Brain microvascular endothelial cell (primary cell): ENCODE results near the gene DYNC1H1.
"Not testable (repeated sequence)": the region's sequence is repeated elsewhere in the genome, so short reads cannot be mapped to it uniquely, and the experiment has no call there.

ENCODE experiments used
- DNase-seq: peaks from one replicate; pipeline ENCODE4 v3.0.0-alpha.2; 2020
- H3K27ac ChIP-seq: fragments of 250-450 bp; sonication (Bioruptor Pico); 2 replicates; pipeline ENCODE4 v1.5.1; 2020; ENCODE audit warnings: mild to moderate bottlenecking, moderate library complexity
- H3K27me3 ChIP-seq: fragments of 250-450 bp; sonication (Bioruptor Pico); replicated peaks from 2 replicates; pipeline ENCODE4 v1.5.1; 2020; ENCODE audit warnings: mild to moderate bottlenecking
- H3K36me3 ChIP-seq: fragments of 250-450 bp; sonication (Bioruptor Pico); replicated peaks from 2 replicates; pipeline ENCODE4 v1.5.1; 2020; ENCODE audit warnings: mild to moderate bottlenecking
- H3K4me3 ChIP-seq: 2 replicates; pipeline ENCODE4 v1.5.1; 2011; ENCODE audit warnings: low read depth, mild to moderate bottlenecking, control low read depth, low read length, moderate library complexity
- in situ Hi-C: cut with HindIII; loops from 2 replicates; pipeline ENCODE4 v1.10.0; 2017; ENCODE audit warnings: low sequenced_read_pairs, low pct_ligation_motif_present
- TF ChIP-seq, protein P1 (sequence below): IDR thresholded peaks from 2 replicates; pipeline ENCODE4 v1.5.1; 2011; ENCODE audit warnings: low read depth, mild to moderate bottlenecking, moderate library complexity, low read length, control low read depth, inconsistent platforms; ENCODE audit errors: missing control alignments

Gene DYNC1H1

DNA sequence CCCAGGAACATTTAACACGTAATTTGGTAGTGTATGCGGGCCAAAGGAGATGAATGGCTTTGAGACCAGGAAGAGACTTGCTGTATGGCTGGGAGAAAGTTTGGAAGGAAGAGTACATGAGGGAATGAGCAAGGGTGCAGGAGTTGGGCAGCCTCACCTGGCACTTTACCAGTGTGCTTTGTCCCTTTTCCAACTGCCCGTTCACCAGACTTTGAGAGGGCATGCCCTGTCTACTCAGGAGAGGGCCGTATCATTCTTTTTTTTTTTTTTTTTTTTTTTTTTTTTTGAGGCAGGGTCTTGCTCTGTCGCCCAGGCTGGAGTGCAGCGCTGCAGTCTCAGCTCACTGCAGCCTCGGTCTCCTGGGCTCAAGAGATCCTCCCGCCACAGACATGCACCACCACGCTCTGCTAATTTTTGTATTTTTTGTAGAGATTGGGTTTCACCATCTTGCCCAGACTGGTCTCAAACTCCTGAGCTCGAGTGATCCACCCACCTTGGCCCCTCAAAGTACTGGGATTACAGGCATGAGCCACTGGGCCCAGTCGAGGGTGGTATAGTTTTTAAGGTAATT, 6.5 kb downstream of the DYNC1H1 start:
- H3K4me3 ChIP-seq, result no peak overlapping the region
- in situ Hi-C loops, result no loop called here
- H3K27ac ChIP-seq, result peak overlapping the region; percentile 92
- no peak for DNase-seq
- TF ChIP-seq, protein P1, sequence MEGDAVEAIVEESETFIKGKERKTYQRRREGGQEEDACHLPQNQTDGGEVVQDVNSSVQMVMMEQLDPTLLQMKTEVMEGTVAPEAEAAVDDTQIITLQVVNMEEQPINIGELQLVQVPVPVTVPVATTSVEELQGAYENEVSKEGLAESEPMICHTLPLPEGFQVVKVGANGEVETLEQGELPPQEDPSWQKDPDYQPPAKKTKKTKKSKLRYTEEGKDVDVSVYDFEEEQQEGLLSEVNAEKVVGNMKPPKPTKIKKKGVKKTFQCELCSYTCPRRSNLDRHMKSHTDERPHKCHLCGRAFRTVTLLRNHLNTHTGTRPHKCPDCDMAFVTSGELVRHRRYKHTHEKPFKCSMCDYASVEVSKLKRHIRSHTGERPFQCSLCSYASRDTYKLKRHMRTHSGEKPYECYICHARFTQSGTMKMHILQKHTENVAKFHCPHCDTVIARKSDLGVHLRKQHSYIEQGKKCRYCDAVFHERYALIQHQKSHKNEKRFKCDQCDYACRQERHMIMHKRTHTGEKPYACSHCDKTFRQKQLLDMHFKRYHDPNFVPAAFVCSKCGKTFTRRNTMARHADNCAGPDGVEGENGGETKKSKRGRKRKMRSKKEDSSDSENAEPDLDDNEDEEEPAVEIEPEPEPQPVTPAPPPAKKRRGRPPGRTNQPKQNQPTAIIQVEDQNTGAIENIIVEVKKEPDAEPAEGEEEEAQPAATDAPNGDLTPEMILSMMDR, result no peak
- H3K36me3 ChIP-seq, result peaks cover 10% of the 10 kb centered on the region
- no peaks in the 10 kb centered on the region for H3K27me3 ChIP-seq

GRCh38 chr14:101971458-101971857, 7.1 kb downstream of the DYNC1H1 start:
- H3K27me3 ChIP-seq, in situ Hi-C loops, H3K4me3 ChIP-seq, DNase-seq: not testable (repeated sequence)
- H3K36me3 ChIP-seq, result peaks cover 14% of the 10 kb centered on the region
- H3K27ac ChIP-seq, result peak overlapping the region; percentile 92

GRCh38 chr14:101972126-101972866, 7.9 kb downstream of the DYNC1H1 start:
- DNase-seq, result peak; percentile 100
- H3K27ac ChIP-seq, result peak overlapping the region; percentile 92
- in situ Hi-C loops, result no loop called here
- TF ChIP-seq, protein P1, result no peak
- H3K36me3 ChIP-seq, result peaks cover 18% of the 10 kb centered on the region
- H3K4me3 ChIP-seq, result peak overlapping the region; percentile 25
- H3K27me3 ChIP-seq, result no peaks in the 10 kb centered on the region

DNA sequence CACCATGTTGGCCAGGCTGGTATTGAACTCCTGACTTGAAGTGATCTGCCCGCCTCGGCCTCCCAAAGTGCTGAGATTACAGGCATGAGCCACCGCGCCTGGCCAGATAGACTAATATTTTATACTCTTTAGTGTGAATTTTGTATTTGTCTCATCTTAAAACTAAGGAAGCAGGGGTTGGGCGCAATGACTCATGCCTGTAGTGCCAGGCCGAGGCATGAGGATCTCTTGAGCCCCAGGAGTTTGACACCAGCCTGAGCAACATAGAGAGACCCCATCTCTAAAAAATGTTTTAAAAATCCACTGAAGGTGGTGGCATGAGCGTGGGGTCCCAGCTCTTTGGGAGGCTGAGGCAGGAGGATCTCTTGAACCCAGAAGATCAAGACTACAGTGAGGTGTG, 9.0 kb downstream of the DYNC1H1 start:
- Histone ChIP-seq H3K4me3 (no peak overlapping the region), H3K27me3 (no peaks in the 10 kb centered on the region), H3K36me3 (peaks cover 28% of the 10 kb centered on the region), H3K27ac (peak overlapping the region; percentile 92)
- no peak for DNase-seq
- TF ChIP-seq, protein P1, result no peak
- in situ Hi-C loops, result no loop called here

- TF ChIP-seq, protein P1, result no peak
- no peaks in the 10 kb centered on the region for H3K27me3 ChIP-seq
- no peak for DNase-seq
- H3K4me3 ChIP-seq, result no peak overlapping the region
- H3K27ac ChIP-seq, result no peak overlapping the region
- peaks cover 35% of the 10 kb centered on the region for H3K36me3 ChIP-seq
- in situ Hi-C loops, result no loop called here
These were observed 10.9 kb downstream of the DYNC1H1 start for GRCh38 chr14:101975231-101975630.

DNA sequence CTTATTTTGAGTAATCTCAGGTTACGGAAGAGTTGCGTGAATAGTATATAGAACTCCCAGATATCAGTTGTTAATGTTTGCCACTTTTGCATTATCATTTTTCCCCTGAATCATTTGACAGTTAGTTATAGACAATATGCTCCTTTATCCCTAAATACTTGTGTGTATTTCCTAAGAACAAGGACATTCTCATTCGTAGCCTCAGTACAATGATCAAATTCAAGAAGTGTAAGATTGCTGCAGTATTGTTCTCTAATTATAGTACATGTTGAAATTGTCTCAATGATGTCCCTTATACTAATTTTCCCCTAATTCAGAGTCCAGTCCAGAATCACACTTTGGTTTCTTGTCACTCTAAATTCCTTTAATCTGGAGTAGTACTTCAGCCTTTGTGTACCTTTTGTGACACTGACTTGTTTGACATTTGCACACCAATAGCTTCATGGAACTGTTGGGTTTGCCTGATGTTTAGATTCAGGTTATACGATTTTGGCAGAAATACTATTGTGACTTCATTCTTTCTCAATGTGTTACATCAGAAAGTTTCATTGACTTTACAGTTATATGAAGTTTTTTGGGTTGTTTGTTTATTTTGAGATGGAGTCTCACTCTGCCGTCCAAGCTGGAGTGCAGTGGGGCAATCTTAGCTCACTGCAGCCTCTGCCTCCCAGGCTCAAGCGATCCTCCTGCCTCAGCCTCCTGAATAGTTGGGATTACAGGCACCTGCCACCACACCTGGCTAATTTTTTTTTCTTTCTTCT, 13.1 kb downstream of the DYNC1H1 start:
- Histone ChIP-seq H3K4me3 (no peak overlapping the region), H3K27me3 (no peaks in the 10 kb centered on the region), H3K36me3 (peaks cover 51% of the 10 kb centered on the region), H3K27ac (no peak overlapping the region)
- in situ Hi-C loops, result no loop called here
- TF ChIP-seq, protein P1, result no peak
- no peak for DNase-seq
